ENCODE data around the gene OPCML.

Gene OPCML

DNA sequence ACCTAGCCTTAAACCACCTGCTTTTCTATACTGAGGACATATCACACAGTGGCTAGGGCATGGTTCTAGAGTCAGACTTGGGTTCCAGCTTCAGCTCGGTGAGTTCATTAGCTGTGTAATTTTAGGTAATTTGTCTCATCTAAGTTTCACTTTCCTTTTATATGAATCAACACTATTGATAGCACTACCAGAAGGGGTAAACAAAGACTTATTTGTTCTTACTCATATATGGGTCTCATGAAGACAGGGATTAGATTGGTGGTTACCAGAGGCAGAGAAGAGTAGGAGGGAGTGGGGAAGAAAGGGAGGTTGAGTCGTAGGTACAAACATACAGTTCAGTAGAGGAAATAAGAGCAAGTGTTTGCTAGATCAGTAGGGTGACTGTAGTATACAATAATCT, 924.7 kb downstream of the OPCML start:
- TF ChIP-seq CTCF (IDR thresholded peaks at IDR 0.05; ENCODE audit: low read depth, low read length, missing control alignments): no peak
- DNase-seq: no peak
- no peak overlapping the region for H3K4me3 ChIP-seq (ENCODE audit: low read depth, low read length)
- no peak overlapping the region for H3K27ac ChIP-seq
- H3K36me3 ChIP-seq (replicated peaks): no peaks in the 10 kb centered on the region
- no peaks in the 10 kb centered on the region for H3K27me3 ChIP-seq (replicated peaks)
- in situ Hi-C loops (cut with HindIII; ENCODE audit: low pct_ligation_motif_present, low sequenced_read_pairs): no loop called here

DNA sequence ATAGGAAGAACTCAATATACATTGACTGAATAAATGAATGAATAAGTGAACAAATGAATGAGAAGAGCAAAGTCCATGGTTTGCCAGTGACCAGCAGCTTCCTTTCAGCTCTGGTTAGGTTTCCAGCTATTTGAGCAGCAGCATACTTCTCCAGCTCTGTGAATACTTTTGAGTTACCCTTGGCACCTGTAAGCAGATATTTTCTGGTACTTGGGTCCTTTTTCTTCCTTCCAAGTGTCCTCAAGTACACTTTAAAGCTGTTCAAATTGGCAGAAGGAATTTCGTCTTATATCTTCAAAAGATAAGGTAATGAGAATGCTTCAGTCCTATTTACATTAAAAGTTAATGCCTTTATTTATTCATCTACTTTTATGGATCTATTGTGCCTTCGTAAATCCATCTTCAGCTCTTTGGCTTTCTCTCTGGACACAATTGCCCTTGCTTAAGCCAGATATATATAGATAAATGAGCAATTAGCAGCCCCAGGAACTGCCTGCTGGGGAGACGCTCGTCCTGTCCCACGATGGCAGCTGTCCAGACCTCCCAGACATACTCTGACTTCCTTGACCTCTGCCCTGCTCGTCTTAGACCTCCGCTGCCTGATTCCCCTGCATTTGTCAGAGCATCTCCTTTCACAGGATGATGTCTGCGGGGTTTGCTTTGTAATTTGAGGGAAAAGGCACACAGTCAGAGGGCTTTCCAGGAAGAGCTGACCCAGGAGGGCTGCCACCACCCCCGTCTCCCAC, 926.3 kb downstream of the OPCML start:
- Histone ChIP-seq H3K36me3 (replicated peaks) (no peaks in the 10 kb centered on the region), H3K27ac (no peak overlapping the region), H3K27me3 (replicated peaks) (no peaks in the 10 kb centered on the region), H3K4me3 (ENCODE audit: low read depth, low read length) (no peak overlapping the region)
- DNase-seq: peak; percentile 6
- TF ChIP-seq CTCF (IDR thresholded peaks at IDR 0.05; ENCODE audit: low read depth, low read length, missing control alignments): no peak
- in situ Hi-C loops (cut with HindIII; ENCODE audit: low pct_ligation_motif_present, low sequenced_read_pairs): no loop called here

- Histone ChIP-seq H3K4me3 (ENCODE audit: low read depth, low read length) (no peak overlapping the region), H3K36me3 (replicated peaks) (no peaks in the 10 kb centered on the region), H3K27me3 (replicated peaks) (no peaks in the 10 kb centered on the region), H3K27ac (peak overlapping the region; percentile 39)
- peak; percentile 49 for DNase-seq
- no peak for TF ChIP-seq CTCF (IDR thresholded peaks at IDR 0.05; ENCODE audit: low read depth, low read length, missing control alignments)
- in situ Hi-C loops (cut with HindIII; ENCODE audit: low pct_ligation_motif_present, low sequenced_read_pairs): no loop called here
These were observed 927.9 kb downstream of the OPCML start for GRCh38 chr11:132604431-132604830.

- no peaks in the 10 kb centered on the region for H3K36me3 ChIP-seq (replicated peaks)
- DNase-seq: no peak
- no peaks in the 10 kb centered on the region for H3K27me3 ChIP-seq (replicated peaks)
- H3K4me3 ChIP-seq (ENCODE audit: low read depth, low read length): no peak overlapping the region
- no peak for TF ChIP-seq CTCF (IDR thresholded peaks at IDR 0.05; ENCODE audit: low read depth, low read length, missing control alignments)
- in situ Hi-C loops (cut with HindIII; ENCODE audit: low pct_ligation_motif_present, low sequenced_read_pairs): no loop called here
- H3K27ac ChIP-seq: no peak overlapping the region
These were observed 930.4 kb downstream of the OPCML start for GRCh38 chr11:132601875-132602274.

- no peaks in the 10 kb centered on the region for H3K27me3 ChIP-seq (replicated peaks)
- no peaks in the 10 kb centered on the region for H3K36me3 ChIP-seq (replicated peaks)
- no peak overlapping the region for H3K4me3 ChIP-seq (ENCODE audit: low read depth, low read length)
- DNase-seq: no peak
- in situ Hi-C loops (cut with HindIII; ENCODE audit: low pct_ligation_motif_present, low sequenced_read_pairs): no loop called here
- no peak overlapping the region for H3K27ac ChIP-seq
- TF ChIP-seq CTCF (IDR thresholded peaks at IDR 0.05; ENCODE audit: low read depth, low read length, missing control alignments): no peak
These were observed 936.6 kb downstream of the OPCML start for GRCh38 chr11:132595711-132596134.

DNA sequence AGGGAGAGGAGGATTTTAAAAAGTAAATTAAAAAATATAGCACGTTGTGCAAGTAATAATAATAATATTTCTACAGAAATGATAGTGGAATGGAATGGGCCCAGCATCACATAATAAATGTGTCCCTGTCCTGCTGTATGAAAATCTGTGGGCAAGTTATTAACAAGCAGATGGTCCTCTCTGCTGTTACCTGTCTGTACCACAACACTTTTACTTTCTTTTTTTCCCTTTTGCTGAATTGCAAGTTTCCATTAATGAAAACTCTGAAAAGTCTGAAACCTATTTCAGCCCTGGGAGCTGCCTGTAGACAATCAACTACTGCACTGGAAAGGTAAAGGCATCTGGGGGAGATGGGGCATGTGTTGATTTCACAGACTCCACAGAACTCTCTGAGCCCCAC, 937.1 kb downstream of the OPCML start:
- in situ Hi-C loops (cut with HindIII; ENCODE audit: low pct_ligation_motif_present, low sequenced_read_pairs): no loop called here
- DNase-seq: no peak
- H3K36me3 ChIP-seq (replicated peaks): no peaks in the 10 kb centered on the region
- no peak for TF ChIP-seq CTCF (IDR thresholded peaks at IDR 0.05; ENCODE audit: low read depth, low read length, missing control alignments)
- no peaks in the 10 kb centered on the region for H3K27me3 ChIP-seq (replicated peaks)
- H3K27ac ChIP-seq: no peak overlapping the region
- no peak overlapping the region for H3K4me3 ChIP-seq (ENCODE audit: low read depth, low read length)
